HG02970 (cell line): ENCODE measurements around the gene PTPRN.
A peak's percentile ranks its signal among the peaks of the same experiment; 100 is the strongest.
"Not testable (repeated sequence)": the region's sequence is repeated elsewhere in the genome, so short reads cannot be mapped to it uniquely, and the experiment has no call there.

Experiments
- ATAC-seq: cut with Tn5 transposase; IDR thresholded peaks from one replicate; pipeline ENCODE4 v1.9.1; 2021; ENCODE audit warnings: mild to moderate bottlenecking, moderate library complexity, moderate number of reproducible peaks; ENCODE audit not compliant: unreplicated experiment, low FRiP score

The PTPRN gene

GRCh38 chr2:219272356-219272755, 36.8 kb downstream of the PTPRN start:
- no peak for ATAC-seq

GRCh38 chr2:219271021-219271420, 38.2 kb downstream of the PTPRN start:
- ATAC-seq: no peak

- no peak for ATAC-seq
Observed at GRCh38 chr2:219270055-219270372, 39.2 kb downstream of the PTPRN start.

- ATAC-seq: no peak
Observed at GRCh38 chr2:219269362-219270054, 39.7 kb downstream of the PTPRN start.

GRCh38 chr2:219268294-219268693, 40.9 kb downstream of the PTPRN start:
- no peak for ATAC-seq

GRCh38 chr2:219266886-219267285, 42.3 kb downstream of the PTPRN start:
- ATAC-seq: no peak

- no peak for ATAC-seq
Observed at GRCh38 chr2:219266232-219266631, 43.0 kb downstream of the PTPRN start.

- no peak for ATAC-seq
Observed at GRCh38 chr2:219261024-219261855, 48.0 kb downstream of the PTPRN start.

- not testable (repeated sequence) for ATAC-seq
Observed at GRCh38 chr2:219258942-219259341, 50.3 kb downstream of the PTPRN start.

GRCh38 chr2:219254590-219255201, 54.5 kb downstream of the PTPRN start:
- ATAC-seq: peak; percentile 25

- ATAC-seq: peak; percentile 44
Observed at GRCh38 chr2:219253753-219254589, 55.2 kb downstream of the PTPRN start, which contains the start of gene TUBA4A. TUBA4A (minus strand) TSS chr2:219253918; CDS start chr2:219253858, 60 bp downstream.

GRCh38 chr2:219252900-219253752, 56.1 kb downstream of the PTPRN start, which contains the start of gene TUBA4B:
TUBA4B (plus strand) TSS chr2:219253243; CDS start chr2:219253408, 165 bp downstream.
- no peak for ATAC-seq

- no peak for ATAC-seq
Observed at GRCh38 chr2:219252570-219252899, 56.7 kb downstream of the PTPRN start.

- no peak for ATAC-seq
Observed at GRCh38 chr2:219252084-219252483, 57.1 kb downstream of the PTPRN start.

GRCh38 chr2:219251656-219252055, 57.5 kb downstream of the PTPRN start:
- ATAC-seq: no peak

- ATAC-seq: no peak
Observed at GRCh38 chr2:219250049-219250781, 59.0 kb downstream of the PTPRN start.

- peak; percentile 28 for ATAC-seq
Observed at GRCh38 chr2:219249203-219249980, 59.8 kb downstream of the PTPRN start.

GRCh38 chr2:219248845-219249202, 60.4 kb downstream of the PTPRN start:
- ATAC-seq: no peak
